Heart left ventricle (tissue), 16 donors: ENCODE results near the gene NKIRAS2. TPM values are rescaled to one million over a fixed set of nuclear protein-coding genes. Genes with fewer than 3 reads are reported as not detected.
A peak's percentile ranks its signal among the peaks of the same experiment; 100 is the strongest.

Experiments used
- ATAC-seq, 4 donors: fragments of 200-7000 bp; cut with Tn5 transposase; one replicate each; pipeline ENCODE4 v1.9.1; 2020 to 2022; ENCODE audit warnings: moderate library complexity in 4 of 4, mild to moderate bottlenecking in 3 of 4, moderate number of reproducible peaks in 1 of 4
- DNase-seq, 5 donors: peaks; one replicate each; pipeline ENCODE4 v3.0.0-alpha.2; 2020
- H3K27ac ChIP-seq, 12 donors: fragments of 200-600 bp; sonication (generic) in 4 of 12; one replicate each; pipeline versions ENCODE4 v1.5.0 to v1.8.0; 2016 to 2022; ENCODE audit warnings: mild to moderate bottlenecking in 2 of 12
- H3K27me3 ChIP-seq, 9 donors: fragments of 200-600 bp; sonication (generic) in 2 of 9; one replicate each; pipeline versions ENCODE4 v1.5.1 to v1.8.0; 2016 to 2022; ENCODE audit warnings: mild to moderate bottlenecking in 3 of 9
- H3K36me3 ChIP-seq, 9 donors: fragments of 200-600 bp; sonication (generic) in 2 of 9; one replicate each; pipeline versions ENCODE4 v1.5.0 to v1.8.0; 2018 to 2022; ENCODE audit warnings: mild to moderate bottlenecking in 2 of 9
- H3K4me1 ChIP-seq, 12 donors: fragments of 200-600 bp; sonication (generic) in 4 of 12; one replicate each; pipeline versions ENCODE4 v1.5.0 to v1.8.0; 2016 to 2022; ENCODE audit warnings: mild to moderate bottlenecking in 3 of 12
- H3K4me3 ChIP-seq, 12 donors: fragments of 200-600 bp; sonication (generic) in 4 of 12; one replicate each; pipeline versions ENCODE4 v1.5.0 to v1.8.0; 2017 to 2022; ENCODE audit warnings: mild to moderate bottlenecking in 9 of 12, moderate library complexity in 4 of 12
- H3K9me3 ChIP-seq, 12 donors: fragments of 200-600 bp; sonication (generic) in 4 of 12; one replicate each; pipeline versions ENCODE4 v1.5.0 to v1.8.0; 2016 to 2022; ENCODE audit warnings: mild to moderate bottlenecking in 1 of 12
- CTCF ChIP-seq, 12 donors: fragments of 200-600 bp; sonication (generic) in 4 of 12; IDR thresholded peaks; one replicate each; pipeline versions ENCODE4 v1.5.0 to v1.8.0; 2018 to 2022; ENCODE audit warnings: antibody characterized with exemption in 12 of 12, mild to moderate bottlenecking in 5 of 12
- POLR2A ChIP-seq, 2 donors: fragments of 450-650 bp; IDR thresholded peaks; one replicate each; pipeline ENCODE4 v1.6.1; 2017; ENCODE audit warnings: antibody characterized with exemption in 2 of 2, mild to moderate bottlenecking in 2 of 2, moderate library complexity in 2 of 2
- WGBS, 4 donors: extraction: QIAGEN DNeasy Blood & Tissue Kit in 2 of 4; methylation state at CpG; one replicate each; pipeline versions ENCODE4 v1.1.5 to v1.1.7; 2013 to 2018; 5-methylcytosine and 5-hydroxymethylcytosine counted together
- intact Hi-C, 10 donors: fragments of 100-400 bp; cut with DNase I; formaldehyde crosslinking; loops; one replicate each; pipeline versions ENCODE4 v1.11.1 to v1.14.2; 2022
- polyA plus RNA-seq, 2 donors: library from polyadenylated mRNA; stranded (reverse); fragments of 200-250 nt; gene quantifications; one replicate each; pipeline ENCODE4 v1.2.3, GENCODE V29; 2013
- total RNA-seq, 9 donors: library from RNA; depleted of rRNA in 2 of 9; stranded (reverse); fragments of >200 nt in 2 of 9; fragmentation: NEBNext Ultra II Directional in 3 of 9; extraction: Animal tissue kit (Norgen Biotek cat#: 25700) in 3 of 9; gene quantifications; one replicate each; pipeline versions ENCODE4 v1.1.0 to v1.2.4, GENCODE V29; 2016 to 2023
- donor health status: ischemic (EF 13 %, LVEDD 7.1; RV severe dilation, severe dysfunction).
- donor health status: healthy with polysubstance abuse.
- donor health status: DM: no; HTN: yes; CAD: no.
- donor health status: DM: no; HTN: no; CAD: no.
- donor health status: ischemic (EF 25% LVEDD 6.9; RV normal size, moderate dysfunction).
- donor health status: ischemic (EF 25% LVEDD 5.7; RV mildly dilated, moderate dysfunction).
- donor health status: healthy.
- donor health status: DM: yes; HTN: yes; CAD: no.
- donor health status: ischemic (EF 35%, LVEDD 5.7; RV mildly dilated, moderate dysfunction).
- donor health status: nonischemic (EF 11% LVEDD 7.7; RV severe dilation, severe dysfunction).
- donor health status: DM: yes; HTN: yes; CAD: no.
- donor health status: PGD.
- donor health status: ischemic (EF 29% LVEDD 5.4; RV normal size, mild dysfunction).
- donor health status: nonischemic (EF 23%, LVEDD 6.1; RV moderate dilation, normal function).

The NKIRAS2 gene
- total and polyA plus RNA-seq, 11 donors: 50.6 to 78.9 (median 55.9) TPM

DNA sequence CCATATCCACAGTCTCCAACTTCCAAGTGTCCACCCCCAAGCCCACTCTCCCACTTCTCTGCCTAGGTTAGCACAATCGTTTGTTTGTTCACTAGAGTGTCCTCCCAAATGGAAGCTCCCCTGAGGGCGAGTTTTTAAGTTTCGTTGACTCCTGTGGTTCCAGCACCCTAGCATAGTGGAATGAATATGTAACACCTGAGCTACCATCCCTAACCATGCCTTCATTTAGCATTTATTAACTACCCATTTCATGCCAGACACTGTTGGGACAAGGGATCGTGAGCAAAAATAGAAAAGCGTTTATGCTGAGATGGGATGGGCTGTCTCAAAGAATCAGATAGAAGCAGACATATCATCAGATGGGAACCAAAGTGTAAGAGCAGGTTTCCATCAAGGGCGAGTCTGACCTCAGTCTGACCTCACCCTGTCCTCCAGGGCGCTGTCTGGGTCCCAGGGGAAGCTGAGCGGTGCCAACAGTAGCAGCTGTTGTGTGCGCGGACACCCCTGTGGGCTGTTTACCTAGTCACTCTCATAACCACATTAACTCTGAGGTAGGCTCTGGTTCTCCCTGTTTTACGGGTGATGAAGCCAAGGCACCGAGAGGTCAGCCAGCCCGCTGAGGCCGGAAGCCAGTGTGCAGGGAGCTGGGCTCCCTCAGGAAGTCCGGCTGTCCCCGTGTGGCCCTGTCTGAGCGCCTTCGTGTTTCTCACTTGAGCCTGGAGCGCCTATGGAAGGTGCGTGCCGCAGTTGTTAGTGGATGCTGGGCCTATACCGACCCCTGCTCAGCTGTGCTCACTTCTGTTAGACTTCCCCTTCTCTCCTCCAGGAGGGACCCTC lies 47.1 kb upstream of the NKIRAS2 start:
- TF ChIP-seq POLR2A (IDR thresholded peaks at IDR 0.05) (no peak), CTCF (IDR thresholded peaks at IDR 0.05) (no peak)
- WGBS, 4 donors: 38 to 58% (median 43%) methylated on average over 17 to 22 of the region's 22 CpGs
- Histone ChIP-seq H3K36me3 (peaks cover 0 to 93% (median 74%) of the 10 kb centered on the region in 9 donors), H3K4me1 (peaks cover 0 to 36% (median 22%) of the 10 kb centered on the region in 12 donors), H3K9me3 (no peaks in the 10 kb centered on the region), H3K27ac (peak overlapping the region in 11 of 12 donors; percentile 17 to 63 (median 36)), H3K4me3 (peak overlapping the region in 1 of 12 donors; percentile 15), H3K27me3 (no peaks in the 10 kb centered on the region)
- DNase-seq (peak; percentile 34 to 71 (median 54)), ATAC-seq (peak; percentile 21 to 72 (median 46))
- intact Hi-C loops: no loop called here

GRCh38 chr17:41973408-41973811 lies 46.5 kb upstream of the NKIRAS2 start:
- ATAC-seq (peak in 3 of 4 donors; percentile 3 to 27 (median 23)), DNase-seq (peak in 1 of 5 donors; percentile 43)
- peaks cover 0 to 96% (median 79%) of the 10 kb centered on the region in 9 donors for H3K36me3 ChIP-seq
- peaks cover 0 to 30% (median 20%) of the 10 kb centered on the region in 12 donors for H3K4me1 ChIP-seq
- no peaks in the 10 kb centered on the region for H3K9me3 ChIP-seq
- H3K27me3 ChIP-seq: no peaks in the 10 kb centered on the region
- peak overlapping the region in 1 of 12 donors; percentile 15 for H3K4me3 ChIP-seq
- no peak for TF ChIP-seq POLR2A (IDR thresholded peaks at IDR 0.05)
- TF ChIP-seq CTCF (IDR thresholded peaks at IDR 0.05): no peak
- WGBS, 4 donors: 57 to 68% (median 64%) methylated on average over 10 to 19 of the region's 19 CpGs
- intact Hi-C loops: no loop called here
- H3K27ac ChIP-seq: peak overlapping the region in 10 of 12 donors; percentile 19 to 63 (median 36)

DNA sequence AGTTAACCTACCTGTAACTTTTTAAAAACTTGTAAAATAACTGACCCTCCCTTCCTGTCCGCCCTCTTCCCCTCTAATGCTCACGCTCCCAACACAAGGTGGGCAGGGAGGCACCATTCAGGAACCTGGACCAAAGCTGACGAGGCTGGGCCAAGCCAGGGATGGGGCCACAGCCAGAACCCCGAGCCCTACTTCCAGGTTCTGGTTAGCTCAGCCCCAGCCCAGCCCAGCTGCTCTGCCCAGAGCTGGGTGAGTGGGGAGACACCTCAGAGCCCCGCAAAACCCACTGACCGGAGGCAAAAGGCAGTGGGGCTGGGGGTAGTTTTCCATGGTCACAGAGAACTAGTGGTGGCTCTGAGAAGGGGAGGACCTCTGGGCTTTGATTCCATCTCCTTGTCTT lies 45.9 kb upstream of the NKIRAS2 start:
- 83 to 94% (median 85%) methylated on average over 6 of the region's 6 CpGs for WGBS, 4 donors
- no peak overlapping the region for H3K4me3 ChIP-seq
- ATAC-seq: no peak
- intact Hi-C loops: no loop called here
- no peaks in the 10 kb centered on the region for H3K9me3 ChIP-seq
- H3K27ac ChIP-seq: no peak overlapping the region
- DNase-seq: peak in 1 of 5 donors; percentile 18
- H3K27me3 ChIP-seq: no peaks in the 10 kb centered on the region
- peaks cover 0 to 24% (median 19%) of the 10 kb centered on the region in 12 donors for H3K4me1 ChIP-seq
- TF ChIP-seq CTCF (IDR thresholded peaks at IDR 0.05): no peak
- no peak for TF ChIP-seq POLR2A (IDR thresholded peaks at IDR 0.05)
- H3K36me3 ChIP-seq: peaks cover 0 to 96% (median 79%) of the 10 kb centered on the region in 9 donors

DNA sequence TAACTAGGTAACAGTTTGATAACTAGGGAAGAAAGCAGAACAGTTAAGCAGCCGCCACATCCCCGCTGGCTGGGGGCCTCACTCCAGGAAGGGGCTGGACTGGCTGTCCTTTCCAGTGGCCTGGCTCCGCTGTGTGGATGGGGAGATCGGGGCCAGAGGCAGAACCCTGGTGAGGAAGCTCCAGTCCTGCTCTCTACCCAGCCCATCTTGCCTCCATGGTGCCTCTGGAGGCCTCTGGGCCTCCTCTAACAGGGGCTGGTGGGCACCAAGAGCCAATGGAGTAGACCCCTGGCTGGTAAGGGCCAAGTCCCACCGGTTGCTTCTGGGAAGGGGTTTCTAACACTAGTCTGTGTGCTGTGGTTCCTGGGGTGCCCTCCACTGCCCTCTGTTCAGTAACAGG lies 45.2 kb upstream of the NKIRAS2 start:
- intact Hi-C loops: no loop called here
- no peak for TF ChIP-seq CTCF (IDR thresholded peaks at IDR 0.05)
- no peak for TF ChIP-seq POLR2A (IDR thresholded peaks at IDR 0.05)
- no peak for ATAC-seq

More for the DNA sequence above, 45.2 kb upstream of the NKIRAS2 start:
- Histone ChIP-seq H3K4me1 (peaks cover 0 to 24% (median 19%) of the 10 kb centered on the region in 12 donors), H3K36me3 (peaks cover 0 to 96% (median 80%) of the 10 kb centered on the region in 9 donors), H3K27ac (no peak overlapping the region), H3K9me3 (no peaks in the 10 kb centered on the region), H3K27me3 (no peaks in the 10 kb centered on the region), H3K4me3 (no peak overlapping the region)
- DNase-seq: peak in 1 of 5 donors; percentile 15
- WGBS, 4 donors: 78 to 90% (median 83%) methylated on average over 4 to 5 of the region's 5 CpGs
